ENCODE data around the gene MRPS18B.

DNA sequence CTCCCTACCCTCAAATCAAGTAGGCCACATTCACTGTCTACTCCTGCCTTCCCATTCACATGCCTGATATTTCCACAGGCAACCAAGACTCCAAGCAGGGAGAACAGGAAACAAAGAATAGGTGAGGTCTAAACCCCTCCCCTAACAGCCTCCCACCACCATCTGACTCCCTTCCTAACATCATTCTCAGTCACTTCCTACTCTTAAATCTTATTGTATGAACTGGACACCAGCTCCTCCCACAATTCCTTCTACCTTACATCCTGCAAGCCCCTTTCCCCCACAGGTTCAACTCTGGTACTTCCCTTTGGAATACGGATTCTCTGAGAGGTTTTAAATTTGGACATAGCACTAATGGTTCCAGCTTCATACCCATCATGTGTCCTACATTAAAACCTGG, 28.3 kb downstream of the MRPS18B start:
- TF ChIP-seq MXI1 (IDR thresholded peaks at IDR 0.05; ENCODE audit: borderline replicate concordance, low read depth, low read length) (no peak), NFE2L2 (IDR thresholded peaks at IDR 0.05; ENCODE audit: low read depth, low read length) (no peak), CEBPB (IDR thresholded peaks at IDR 0.05; ENCODE audit: low read depth, low read length) (no peak), CTCF (conservative IDR thresholded peaks at IDR 0.05; ENCODE audit: low read depth, low read length) (no peak), MAZ (IDR thresholded peaks at IDR 0.05; ENCODE audit: borderline replicate concordance, low read depth, low read length) (no peak), USF2 (IDR thresholded peaks at IDR 0.05; ENCODE audit: low read depth, low read length) (no peak), RFX5 (IDR thresholded peaks at IDR 0.05; ENCODE audit: low read depth, low read length) (no peak), SMC3 (IDR thresholded peaks at IDR 0.05; ENCODE audit: low read depth, low read length) (no peak), POLR2A (IDR thresholded peaks at IDR 0.05; ENCODE audit: low read depth, low read length) (no peak), MAFK (IDR thresholded peaks at IDR 0.05; ENCODE audit: low read depth, low read length) (no peak), FOS (IDR thresholded peaks at IDR 0.05; ENCODE audit: low read depth, low read length) (no peak)

Data from IMR-90 (cell line).